Measurements from ENCODE around the gene PPP1R14B.

GRCh38 chr11:64238999-64239398 lies 7.7 kb downstream of the PPP1R14B start:
- TF ChIP-seq CTCF (IDR thresholded peaks at IDR 0.05) (no peak), POLR2A (IDR thresholded peaks at IDR 0.05) (no peak)

Measured in thyroid gland (tissue), 4 donors.